Measurements from ENCODE around the gene SMIM32. TPM values are rescaled to one million over a fixed set of nuclear protein-coding genes. Genes with fewer than 3 reads are reported as not detected.

SMIM32 gene
- total RNA-seq, result not detected in 2 replicates

GRCh38 chr5:136192526-136193321 lies at the start of gene SMIM32:
Gene SMIM32, minus strand, starts transcription at chr5:136193162. Its CDS starts 638 bp downstream, at chr5:136192524.

Other genes with a start within 250 kb of the SMIM32 start
- gene LECT2, start 238.2 kb downstream of the SMIM32 start, total RNA-seq, result not detected in 2 replicates
- gene TGFBI, start 164.2 kb downstream of the SMIM32 start, total RNA-seq, result 40.6 and 46.1 TPM in 2 replicates
- gene SMAD5, start 60.3 kb downstream of the SMIM32 start, total RNA-seq, result 36.1 and 45.0 TPM in 2 replicates
- gene TRPC7, start 172.4 kb upstream of the SMIM32 start, total RNA-seq, result not detected in 2 replicates